ACC112 (cell line): ENCODE data around the gene PGC.
A peak's percentile ranks its signal among the peaks of the same experiment; 100 is the strongest.

Experiments used
- H2AFZ ChIP-seq: fragments of 200-600 bp; sonication (generic); one replicate; pipeline ENCODE4 v1.6.0; 2017; ENCODE audit warnings: antibody characterized with exemption, low read length; ENCODE audit not compliant: unreplicated experiment
- H3K27ac ChIP-seq: fragments of 200-600 bp; sonication (generic); 2 replicates; pipeline ENCODE4 v1.5.1; 2014; ENCODE audit warnings: low read depth, mild to moderate bottlenecking, antibody characterized with exemption, low read length, moderate library complexity
- H3K27me3 ChIP-seq: fragments of 200-600 bp; sonication (generic); 2 replicates; pipeline ENCODE4 v1.6.1; 2014; ENCODE audit warnings: mild to moderate bottlenecking, antibody characterized with exemption, low read length, moderate library complexity, mixed read lengths; ENCODE audit not compliant: insufficient read depth
- H3K36me3 ChIP-seq: fragments of 200-600 bp; sonication (generic); 2 replicates; pipeline ENCODE4 v1.6.1; 2016; ENCODE audit warnings: mild to moderate bottlenecking, antibody characterized with exemption, low read length, moderate library complexity, mixed read lengths; ENCODE audit not compliant: insufficient read depth
- H3K4me1 ChIP-seq: fragments of 200-600 bp; sonication (generic); one replicate; pipeline ENCODE4 v1.6.1; 2016; ENCODE audit warnings: low read length, mixed read lengths; ENCODE audit not compliant: insufficient read depth, unreplicated experiment, control insufficient read depth
- H3K4me3 ChIP-seq: fragments of 200-600 bp; sonication (generic); 2 replicates; pipeline ENCODE4 v1.5.1; 2014; ENCODE audit warnings: mild to moderate bottlenecking, low read depth, low read length
- H3K79me2 ChIP-seq: fragments of 200-600 bp; sonication (generic); one replicate; pipeline ENCODE4 v1.6.0; 2016; ENCODE audit warnings: low read length; ENCODE audit not compliant: control insufficient read depth, unreplicated experiment, insufficient read depth

PGC gene

DNA sequence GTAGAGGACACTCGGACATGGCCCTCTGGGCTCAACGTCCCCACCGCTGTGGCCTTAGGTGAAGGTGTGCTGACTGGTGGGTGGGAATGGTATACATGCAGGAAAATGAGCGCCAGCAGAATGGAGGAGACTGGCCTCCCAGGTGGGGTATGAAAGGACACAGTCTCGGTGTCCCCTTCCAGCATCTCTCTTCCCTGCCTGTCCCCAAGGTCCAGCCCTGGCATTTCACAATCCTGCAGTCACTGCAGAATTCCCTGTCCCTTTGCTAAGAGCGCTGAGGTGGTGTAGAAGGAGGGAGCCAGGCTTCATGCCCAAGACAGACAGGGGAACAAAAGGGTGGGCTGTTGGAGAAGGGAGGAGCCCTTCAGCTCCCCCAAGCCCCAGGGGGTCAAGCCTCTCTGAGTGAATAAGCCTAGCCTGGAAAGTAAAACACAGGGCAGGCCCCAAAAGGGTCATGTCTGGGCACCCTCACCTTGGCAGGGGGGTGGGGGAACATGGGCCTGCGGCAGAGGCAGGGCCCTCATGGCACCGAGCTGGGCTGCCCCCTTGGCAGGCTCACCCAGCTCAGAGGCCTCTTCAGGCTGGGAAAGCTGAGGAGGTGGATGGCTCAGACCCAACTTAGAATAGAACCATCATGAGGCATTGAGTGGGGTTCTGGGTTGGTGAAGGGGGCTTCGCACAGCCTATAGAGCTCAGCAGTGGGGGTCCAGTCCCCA, 35.7 kb downstream of the PGC start:
- H3K4me3 ChIP-seq: no peak overlapping the region
- H3K79me2 ChIP-seq: no peaks in the 10 kb centered on the region
- no peak overlapping the region for H3K27ac ChIP-seq
- no peaks in the 10 kb centered on the region for H3K36me3 ChIP-seq
- no peak overlapping the region for H2AFZ ChIP-seq
- peaks cover 27% of the 10 kb centered on the region for H3K4me1 ChIP-seq
- no peaks in the 10 kb centered on the region for H3K27me3 ChIP-seq

- Histone ChIP-seq H3K4me3 (no peak overlapping the region), H2AFZ (no peak overlapping the region), H3K4me1 (peaks cover 38% of the 10 kb centered on the region), H3K27me3 (no peaks in the 10 kb centered on the region), H3K79me2 (no peaks in the 10 kb centered on the region), H3K36me3 (no peaks in the 10 kb centered on the region), H3K27ac (no peak overlapping the region)
These were observed 37.8 kb downstream of the PGC start for GRCh38 chr6:41709375-41709774.

- Histone ChIP-seq H3K27me3 (no peaks in the 10 kb centered on the region), H3K4me3 (no peak overlapping the region), H3K4me1 (peaks cover 37% of the 10 kb centered on the region), H3K79me2 (no peaks in the 10 kb centered on the region), H3K36me3 (no peaks in the 10 kb centered on the region), H3K27ac (no peak overlapping the region), H2AFZ (no peak overlapping the region)
These were observed 38.3 kb downstream of the PGC start for GRCh38 chr6:41708856-41709255.

- Histone ChIP-seq H3K27ac (no peak overlapping the region), H3K4me1 (peaks cover 25% of the 10 kb centered on the region), H3K4me3 (no peak overlapping the region), H3K36me3 (no peaks in the 10 kb centered on the region), H3K79me2 (no peaks in the 10 kb centered on the region), H2AFZ (no peak overlapping the region), H3K27me3 (no peaks in the 10 kb centered on the region)
These were observed 39.5 kb downstream of the PGC start for GRCh38 chr6:41707565-41708200.

DNA sequence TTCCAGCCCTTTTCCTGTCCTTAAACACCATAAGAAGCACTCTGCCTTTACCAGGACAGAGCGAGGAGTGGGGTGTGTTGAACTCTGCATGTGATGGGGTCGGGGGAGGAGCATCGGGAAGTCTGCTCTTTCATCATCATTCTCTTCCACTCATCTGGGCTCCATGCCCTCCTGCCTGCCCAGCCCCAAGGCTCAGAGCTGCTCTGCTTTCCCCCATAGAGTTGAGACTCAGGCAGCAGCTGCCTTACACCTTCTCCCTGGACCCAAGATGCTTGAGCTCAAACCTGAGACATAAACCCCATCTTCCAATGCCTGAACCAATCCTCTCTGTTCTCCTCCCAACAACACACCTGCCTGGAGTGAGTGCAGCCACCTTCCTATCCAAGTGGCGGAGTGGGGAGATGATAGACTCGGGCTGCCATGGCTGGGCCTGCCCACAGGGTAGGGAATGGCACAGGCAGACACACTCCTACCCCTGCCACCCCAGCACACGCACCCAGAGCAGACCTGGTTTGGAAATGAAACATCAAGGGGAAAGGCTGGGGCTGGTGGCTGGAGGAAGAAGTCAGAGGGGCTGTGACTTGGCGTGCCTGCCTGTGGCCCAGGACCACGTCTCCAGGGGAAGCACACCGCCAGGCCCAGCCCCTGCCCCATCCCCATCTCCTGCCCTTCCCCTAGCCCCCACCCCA, 40.2 kb downstream of the PGC start:
- H3K27ac ChIP-seq: no peak overlapping the region
- H3K79me2 ChIP-seq: no peaks in the 10 kb centered on the region
- no peaks in the 10 kb centered on the region for H3K27me3 ChIP-seq
- no peak overlapping the region for H3K4me3 ChIP-seq
- no peaks in the 10 kb centered on the region for H3K36me3 ChIP-seq
- H3K4me1 ChIP-seq: peaks cover 19% of the 10 kb centered on the region
- H2AFZ ChIP-seq: no peak overlapping the region

DNA sequence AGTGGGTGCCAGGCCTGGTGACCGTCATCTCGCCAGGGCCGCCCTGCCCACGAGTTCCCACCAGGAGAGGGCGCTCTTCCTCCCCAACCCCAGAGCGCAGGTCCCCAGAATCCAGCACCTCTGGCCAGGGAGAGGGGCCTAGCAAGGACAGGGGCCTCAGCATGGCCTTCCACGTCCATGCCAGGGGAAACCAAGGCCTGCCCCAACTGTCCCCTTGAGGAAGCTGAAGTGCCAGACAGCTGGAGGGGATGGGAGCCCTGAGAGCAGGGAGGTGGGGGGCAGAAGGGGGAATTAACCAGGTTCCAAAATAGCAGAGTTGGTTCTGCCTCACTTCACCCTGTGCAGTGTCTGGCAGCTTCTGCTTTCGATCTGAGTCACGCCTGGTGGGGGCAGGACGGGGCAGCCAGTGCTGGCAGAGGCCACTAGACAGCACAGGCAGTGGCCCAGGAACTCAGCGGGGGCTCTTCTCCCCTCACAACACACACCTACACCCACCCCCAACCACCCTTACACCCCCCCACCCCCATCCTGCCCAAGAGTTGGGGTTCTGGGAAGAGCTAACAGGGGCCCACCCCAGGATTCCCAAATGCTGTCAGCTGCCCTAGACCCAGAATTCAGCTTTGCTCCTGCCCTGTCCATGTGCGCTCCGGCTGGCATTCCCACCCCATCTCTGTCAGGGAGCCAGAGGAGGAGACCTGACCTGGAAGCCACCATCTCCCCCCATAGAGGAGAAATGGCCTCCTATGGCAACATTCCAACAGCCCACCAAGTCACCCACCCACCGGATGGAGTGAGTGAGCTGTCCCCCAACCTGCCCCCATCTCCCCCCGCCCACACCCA, 41.0 kb downstream of the PGC start:
- no peaks in the 10 kb centered on the region for H3K27me3 ChIP-seq
- peak overlapping the region; percentile 13; the same call in 1 of the 2 replicates for H3K27ac ChIP-seq
- peaks cover 19% of the 10 kb centered on the region for H3K4me1 ChIP-seq
- H3K36me3 ChIP-seq: no peaks in the 10 kb centered on the region
- no peak overlapping the region for H3K4me3 ChIP-seq
- H2AFZ ChIP-seq: no peak overlapping the region
- no peaks in the 10 kb centered on the region for H3K79me2 ChIP-seq

DNA sequence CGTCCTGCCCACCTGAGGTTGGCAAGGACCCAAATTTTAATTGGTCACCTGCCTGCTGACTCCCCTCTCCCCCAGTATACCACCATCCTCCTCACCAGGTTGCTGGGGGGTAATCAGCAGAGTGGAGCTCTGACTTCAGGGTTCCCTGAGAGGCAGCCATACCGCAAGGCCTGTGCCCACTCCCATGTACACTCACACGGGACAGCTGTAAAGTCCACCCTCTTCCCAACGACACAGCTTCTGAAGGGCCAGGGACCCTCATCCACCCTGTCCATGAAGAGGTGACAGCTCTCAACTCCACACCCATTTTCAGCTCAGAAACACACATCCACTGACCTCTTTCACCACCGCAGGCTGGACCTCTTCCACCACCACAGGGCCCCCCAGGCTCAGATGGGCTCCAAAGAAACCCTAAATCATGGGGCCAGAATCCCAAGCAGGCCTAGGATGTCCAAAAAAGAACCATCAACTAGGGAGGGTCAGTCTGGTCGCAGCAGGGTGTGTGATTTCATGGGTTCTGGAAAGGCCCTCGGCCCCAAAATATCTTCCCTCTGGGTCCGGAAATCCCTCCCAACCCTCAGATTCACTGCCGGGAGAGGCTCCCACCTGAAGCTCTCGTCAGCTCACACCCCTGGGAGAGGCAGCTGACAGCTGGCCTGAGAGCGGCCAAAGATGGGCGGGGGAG, 41.7 kb downstream of the PGC start:
- Histone ChIP-seq H3K4me3 (no peak overlapping the region), H3K79me2 (no peaks in the 10 kb centered on the region), H3K27ac (no peak overlapping the region), H3K4me1 (peaks cover 19% of the 10 kb centered on the region), H3K27me3 (no peaks in the 10 kb centered on the region), H2AFZ (no peak overlapping the region), H3K36me3 (no peaks in the 10 kb centered on the region)

DNA sequence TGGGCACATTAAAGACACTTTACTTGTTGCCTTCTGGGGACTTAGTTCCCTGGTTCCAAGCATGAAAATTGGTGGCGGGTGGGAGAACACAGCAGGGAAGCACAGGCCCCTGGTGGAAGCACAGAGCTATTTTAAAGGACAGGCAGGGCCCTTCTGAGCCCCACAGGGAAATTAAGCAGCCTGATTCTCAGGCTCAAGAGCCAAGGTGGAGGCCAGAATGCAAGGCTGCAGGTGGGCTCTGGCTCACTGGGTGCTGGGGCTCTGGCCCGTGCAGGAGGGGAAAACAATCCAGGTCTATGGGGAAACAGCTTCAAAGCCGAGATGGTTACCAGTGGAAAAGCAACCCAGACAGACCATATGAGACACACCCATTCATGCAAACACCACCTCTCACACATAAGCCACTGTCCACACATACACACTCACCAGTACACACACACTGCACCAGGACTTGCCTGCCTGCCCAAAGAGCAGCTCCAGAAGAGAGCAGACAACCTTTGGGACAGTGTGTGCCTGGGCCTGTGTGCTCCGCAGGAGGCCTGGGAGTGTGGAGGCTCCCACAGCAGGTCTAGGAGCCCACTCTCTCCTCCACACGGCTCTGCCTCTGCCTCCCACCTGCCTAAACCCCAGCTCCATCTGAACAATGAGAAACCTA, 42.4 kb downstream of the PGC start:
- Histone ChIP-seq H3K4me1 (peaks cover 19% of the 10 kb centered on the region), H2AFZ (no peak overlapping the region), H3K4me3 (no peak overlapping the region), H3K27ac (no peak overlapping the region), H3K27me3 (no peaks in the 10 kb centered on the region), H3K36me3 (no peaks in the 10 kb centered on the region), H3K79me2 (no peaks in the 10 kb centered on the region)

DNA sequence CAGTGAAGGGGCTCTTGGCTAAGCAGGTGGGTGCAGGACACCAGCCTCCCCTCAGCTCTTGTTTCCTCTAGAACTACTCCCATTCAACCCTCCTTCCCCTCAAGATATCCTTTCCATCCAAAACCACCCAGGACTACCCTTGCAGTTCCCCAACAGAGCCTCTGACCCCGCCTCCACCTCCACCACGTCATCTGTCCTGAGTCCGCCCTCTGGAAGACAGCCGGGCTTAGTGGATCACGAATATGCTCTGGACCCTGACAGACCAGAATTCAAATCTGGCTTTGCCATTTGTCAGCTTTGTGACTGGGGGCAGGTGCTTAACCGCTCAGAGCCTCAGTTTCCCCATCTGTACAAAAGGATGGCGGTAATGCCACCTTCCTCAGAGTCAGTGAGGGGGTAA, 43.2 kb downstream of the PGC start:
- Histone ChIP-seq H3K36me3 (no peaks in the 10 kb centered on the region), H3K4me3 (no peak overlapping the region), H2AFZ (no peak overlapping the region), H3K79me2 (no peaks in the 10 kb centered on the region), H3K27me3 (no peaks in the 10 kb centered on the region), H3K4me1 (peaks cover 19% of the 10 kb centered on the region), H3K27ac (no peak overlapping the region)
